Stimulated activated CD8-positive, alpha-beta memory T cell treated with anti-CD3 and anti-CD28 coated beads, Interleukin-15, amount 100 ng/mL, for 24 hours (primary cell): ENCODE data around the gene MEGF10.

Experiments used
- DNase-seq: peaks from one replicate; pipeline ENCODE4 v3.0.0-alpha.2; 2020; ENCODE audit warnings: low read depth

Gene MEGF10

DNA sequence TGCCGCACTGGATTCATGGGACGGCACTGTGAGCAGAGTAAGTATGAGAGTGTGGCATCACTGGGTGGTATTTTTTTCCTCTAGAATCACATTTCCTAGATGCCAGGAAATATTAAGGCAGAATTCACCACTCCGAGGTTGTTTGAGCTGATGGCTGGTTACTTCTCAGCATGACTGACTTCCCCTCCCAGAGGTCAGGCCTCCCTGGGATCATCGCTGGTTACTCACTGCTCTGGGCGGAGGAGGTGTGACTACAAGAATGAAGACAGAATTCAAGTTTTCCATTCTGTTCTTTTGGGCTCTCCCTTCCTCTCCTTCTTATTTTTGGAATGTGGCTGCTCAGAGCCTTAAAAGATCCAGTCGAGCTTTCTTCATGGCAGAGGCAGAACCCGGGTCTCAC lies 150.2 kb downstream of the MEGF10 start:
- no peak for DNase-seq

DNA sequence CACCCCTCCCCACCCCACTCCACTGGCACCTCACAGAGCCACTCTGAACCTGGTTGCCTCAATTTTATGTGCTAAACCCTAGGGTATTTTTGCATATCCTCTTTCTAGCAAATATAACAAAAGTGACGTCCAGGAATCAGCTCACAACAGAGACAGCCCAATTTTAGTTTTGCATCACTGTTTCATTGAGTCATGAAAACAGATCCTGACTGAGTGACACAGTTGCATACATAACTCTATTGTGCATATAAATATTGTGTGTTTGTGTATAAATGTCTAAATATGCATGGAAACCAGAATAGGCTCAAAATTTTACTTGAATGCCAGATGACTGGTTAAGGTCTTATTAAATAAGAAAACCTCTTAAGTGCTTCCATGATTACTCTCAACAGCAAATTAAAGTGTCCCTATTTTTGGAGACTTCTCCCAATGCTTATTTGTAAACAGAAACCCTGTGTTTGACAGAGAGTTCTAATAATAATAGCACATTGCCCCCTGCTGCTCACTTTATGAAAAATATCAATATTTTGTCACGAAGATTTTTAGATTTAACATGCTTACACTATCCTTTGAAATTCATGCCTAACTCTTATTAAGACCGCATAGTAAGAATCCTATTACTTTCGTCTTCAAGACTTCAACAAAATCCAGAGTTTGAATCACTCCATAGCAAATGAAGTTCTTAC lies 151.3 kb downstream of the MEGF10 start:
- no peak for DNase-seq

DNA sequence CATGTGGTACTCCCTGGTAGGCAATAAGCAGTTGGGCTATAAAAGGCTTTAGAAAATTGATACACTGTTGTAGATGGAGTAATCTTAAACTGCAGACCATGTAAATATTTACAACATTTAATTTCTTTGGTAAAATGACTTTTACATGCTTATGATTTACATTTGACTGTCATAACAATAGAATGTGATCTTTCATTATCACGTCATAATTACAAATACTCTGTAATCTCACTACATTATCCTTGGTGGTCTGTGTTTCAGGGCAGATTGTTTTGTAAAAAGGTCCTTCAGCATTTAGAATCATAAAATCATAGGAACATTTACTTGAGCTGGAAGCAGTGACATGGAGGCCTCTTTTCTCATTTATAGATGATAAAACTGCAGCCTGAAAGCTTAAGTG lies 153.6 kb downstream of the MEGF10 start:
- no peak for DNase-seq

DNA sequence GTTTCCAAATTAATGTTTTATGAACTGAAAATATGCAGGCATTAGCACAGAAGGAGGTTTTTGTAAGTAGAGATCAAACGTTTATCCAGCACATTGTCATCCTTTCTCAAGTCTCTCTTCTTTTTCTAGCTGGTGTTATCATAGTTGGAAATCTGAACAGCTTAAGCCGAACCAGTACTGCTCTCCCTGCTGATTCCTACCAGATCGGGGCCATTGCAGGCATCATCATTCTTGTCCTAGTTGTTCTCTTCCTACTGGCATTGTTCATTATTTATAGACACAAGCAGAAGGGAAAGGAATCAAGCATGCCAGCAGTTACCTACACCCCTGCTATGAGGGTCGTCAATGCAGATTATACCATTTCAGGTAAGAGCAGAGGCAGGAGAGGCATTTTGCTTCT lies 154.7 kb downstream of the MEGF10 start:
- no peak for DNase-seq

DNA sequence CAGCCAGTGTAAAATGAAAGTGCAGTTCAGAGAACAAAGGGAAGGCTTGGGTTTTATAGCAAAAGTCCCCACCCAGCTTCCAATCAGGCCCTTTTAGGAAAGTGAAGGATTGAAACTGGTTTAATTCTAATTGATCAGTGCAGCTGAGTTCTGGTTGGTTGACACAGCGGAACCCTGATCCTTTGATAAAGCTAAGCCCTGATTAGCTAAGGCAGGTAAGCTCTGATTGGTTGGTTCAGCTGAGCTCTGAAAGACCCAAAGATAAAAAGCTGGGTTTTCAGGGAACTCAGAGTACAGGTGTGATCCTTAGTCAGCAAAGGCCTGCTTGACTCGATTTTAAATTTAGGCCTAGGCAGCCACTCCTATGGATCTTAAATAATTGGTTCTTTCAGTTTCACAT lies 156.0 kb downstream of the MEGF10 start:
- no peak for DNase-seq

DNA sequence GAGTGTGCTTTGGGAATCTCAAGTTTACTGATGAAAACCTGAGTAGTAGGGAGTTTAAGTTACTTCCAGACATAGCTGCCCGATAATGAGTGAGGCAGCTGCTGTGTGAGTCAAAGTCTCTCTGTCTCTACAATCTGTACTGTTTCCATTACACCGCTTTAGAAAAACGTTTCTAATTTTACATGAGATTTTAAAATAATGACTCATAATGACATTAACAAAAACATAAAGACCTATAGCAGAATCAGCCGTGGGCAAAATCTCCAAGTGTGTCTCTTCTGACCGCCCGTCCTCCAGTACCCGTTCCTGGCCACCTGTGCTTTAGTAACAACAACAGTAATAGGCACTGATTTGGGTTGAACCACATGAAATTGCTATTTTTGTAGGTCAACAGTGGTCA lies 157.2 kb downstream of the MEGF10 start:
- DNase-seq = no peak

DNA sequence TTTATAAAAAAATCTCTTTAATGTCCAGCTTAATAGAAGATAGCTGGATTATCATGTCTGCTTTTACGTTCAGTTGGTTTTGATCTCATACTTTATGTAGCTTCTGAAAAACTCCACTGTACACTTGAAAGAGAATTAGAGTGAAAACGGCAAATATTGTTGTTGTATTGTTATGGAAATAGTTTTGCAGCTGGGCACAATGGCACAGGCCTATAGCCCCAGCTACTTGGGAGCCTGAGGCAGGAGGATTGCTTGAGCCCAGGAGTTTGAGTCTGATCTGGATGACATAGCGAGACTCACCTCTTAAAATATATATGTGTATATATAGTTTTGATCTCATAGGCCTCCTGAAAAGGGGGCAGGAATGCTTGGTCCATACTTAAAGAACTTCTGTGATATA lies 159.4 kb downstream of the MEGF10 start:
- no peak for DNase-seq

DNA sequence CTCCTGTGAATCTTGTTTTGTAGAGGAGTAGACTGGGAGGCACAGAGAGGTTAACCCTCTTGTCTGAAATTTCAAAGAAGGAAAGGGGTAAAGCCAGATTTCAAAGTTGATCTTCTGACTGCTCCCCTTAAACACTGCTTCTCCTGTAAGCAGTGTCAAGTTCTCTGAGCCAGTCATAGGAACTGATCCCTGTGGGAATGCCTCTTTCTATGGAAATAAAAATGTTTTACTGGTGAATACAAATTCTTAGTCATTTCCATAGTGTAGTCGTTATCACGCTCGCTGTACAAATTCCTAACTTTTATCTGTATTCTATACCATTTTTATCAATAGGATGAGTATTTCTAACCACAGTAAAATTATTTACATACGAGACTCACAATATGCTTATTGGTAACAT lies 160.5 kb downstream of the MEGF10 start:
- DNase-seq = no peak

DNA sequence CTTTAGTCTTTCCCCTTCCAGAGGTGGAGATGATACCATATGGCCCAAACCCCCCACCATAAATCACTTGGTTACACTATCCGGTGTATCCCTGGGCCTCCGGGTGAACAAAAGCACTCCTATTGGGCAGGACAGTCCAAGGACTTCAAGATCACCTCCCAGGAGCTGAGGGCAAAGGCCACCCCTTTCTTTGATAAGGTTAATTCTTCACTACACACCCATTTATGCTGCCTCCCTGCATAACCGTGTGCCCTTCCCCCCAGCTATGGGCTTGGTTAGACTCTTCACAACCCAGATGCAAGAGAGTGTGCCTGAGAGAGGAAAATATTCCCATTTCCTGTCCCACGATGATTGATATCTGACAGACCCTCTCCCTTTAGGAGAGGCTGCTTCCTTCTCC lies 162.0 kb downstream of the MEGF10 start:
- DNase-seq = no peak

DNA sequence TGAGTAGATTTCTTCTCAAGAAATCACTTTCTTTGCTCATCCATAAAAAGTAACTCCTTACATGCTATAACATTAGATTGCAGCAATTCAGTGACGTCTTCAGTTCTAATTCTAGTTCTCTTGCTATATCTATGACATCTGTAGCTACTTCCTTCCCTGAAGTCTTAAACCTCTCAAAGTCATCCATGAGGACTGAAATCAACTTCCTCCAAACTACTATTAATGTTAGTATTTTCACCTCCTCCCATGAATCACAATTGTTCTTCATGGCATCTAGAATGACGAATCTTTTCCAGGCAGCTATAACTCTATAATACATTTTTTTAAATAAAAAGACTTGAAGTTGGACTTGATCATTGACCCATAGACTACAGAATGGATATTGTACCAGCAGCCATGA lies 180.6 kb downstream of the MEGF10 start:
- no peak for DNase-seq

DNA sequence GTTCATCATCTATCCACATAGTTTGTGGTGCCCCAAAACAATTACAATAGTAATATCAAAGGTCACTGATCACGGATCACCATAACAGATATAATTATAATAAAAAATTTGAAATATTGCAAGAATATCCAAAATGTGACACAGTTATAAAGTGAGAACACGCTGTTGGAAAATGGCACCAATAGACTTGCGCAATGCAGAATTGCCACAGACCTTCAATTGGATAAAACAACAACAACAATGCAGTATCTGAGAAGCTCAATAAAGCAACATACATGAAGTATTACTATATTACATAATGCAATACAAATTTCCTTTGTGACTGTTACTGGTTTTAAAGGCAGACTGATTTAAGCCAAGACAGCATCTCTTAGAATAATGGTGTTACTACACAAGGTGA lies 182.1 kb downstream of the MEGF10 start:
- DNase-seq = no peak

DNA sequence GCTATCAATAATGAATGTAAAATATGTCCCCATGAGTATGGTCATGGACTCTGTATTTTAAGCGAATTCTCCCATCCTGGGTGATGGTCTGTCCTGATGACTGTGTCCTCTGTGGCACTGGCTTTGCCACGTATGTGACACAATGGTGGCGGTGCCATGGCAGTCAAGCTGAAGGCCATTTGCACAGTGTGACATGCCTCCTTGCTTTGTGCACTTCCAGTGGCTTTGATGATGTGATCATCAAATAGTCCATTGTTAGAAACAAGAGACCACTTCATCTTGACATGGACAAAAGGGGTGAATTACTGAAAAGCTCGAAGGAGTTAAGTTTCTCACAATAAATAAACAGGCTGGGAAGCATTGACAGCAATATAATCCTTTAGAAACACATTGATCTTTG lies 195.9 kb downstream of the MEGF10 start:
- DNase-seq = no peak

DNA sequence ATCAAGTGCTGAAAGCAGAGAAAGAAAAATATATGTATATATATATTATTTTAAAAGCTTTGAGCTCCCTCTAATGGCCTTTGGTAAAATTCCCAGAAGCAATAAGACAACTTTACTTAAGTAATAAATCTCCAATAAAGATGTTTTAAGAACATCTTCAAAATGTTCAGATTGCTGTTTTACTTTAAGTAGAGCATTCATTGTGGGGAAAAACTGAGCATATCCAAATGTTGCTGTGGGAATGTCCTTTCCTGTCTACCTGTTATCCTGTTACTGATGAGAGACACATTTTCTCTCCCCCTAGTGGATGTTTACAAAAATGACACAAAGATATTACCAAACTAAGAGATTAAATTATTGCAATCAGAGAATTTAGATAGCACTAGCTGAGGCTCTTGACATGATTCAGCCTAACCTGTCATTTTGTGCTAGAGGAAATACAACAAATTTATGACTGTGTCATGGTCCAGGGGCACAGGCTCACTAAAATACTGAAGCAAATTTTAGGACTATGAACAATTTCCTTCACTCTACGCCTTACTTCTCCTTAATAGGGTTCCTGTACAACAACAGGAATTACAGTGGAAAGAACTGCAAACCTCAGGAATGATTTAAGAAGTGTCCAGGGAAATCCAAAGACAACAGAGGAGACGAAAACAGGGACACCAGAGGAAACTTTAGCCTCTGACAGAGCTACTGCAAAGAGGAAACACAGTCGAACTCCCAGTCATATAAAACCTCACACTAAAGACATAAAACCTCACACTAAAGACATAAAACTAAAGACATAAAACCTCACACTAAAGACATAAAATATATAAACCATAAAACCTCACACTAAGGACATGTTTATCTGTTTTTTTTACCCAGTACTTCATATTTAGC lies 202.5 kb downstream of the MEGF10 start:
- DNase-seq = no peak

DNA sequence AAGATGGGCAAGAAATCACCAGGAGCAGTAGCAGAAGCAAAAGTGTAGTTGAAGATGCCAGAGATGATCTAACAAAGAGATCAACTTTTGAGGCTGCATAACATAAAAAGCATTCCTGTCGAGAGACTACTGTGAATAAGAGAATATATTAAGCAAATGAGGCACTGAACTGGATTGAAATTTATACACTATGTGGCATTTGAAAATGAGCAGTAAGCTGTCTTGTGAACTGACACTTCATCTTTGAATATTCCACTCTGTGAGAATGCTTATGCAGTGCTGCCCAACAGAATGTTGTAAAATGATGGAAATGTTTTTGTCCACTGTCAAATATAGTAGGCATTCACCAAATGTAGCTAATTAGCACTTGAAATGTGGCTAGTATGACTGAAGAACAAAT lies 208.0 kb downstream of the MEGF10 start:
- no peak for DNase-seq

DNA sequence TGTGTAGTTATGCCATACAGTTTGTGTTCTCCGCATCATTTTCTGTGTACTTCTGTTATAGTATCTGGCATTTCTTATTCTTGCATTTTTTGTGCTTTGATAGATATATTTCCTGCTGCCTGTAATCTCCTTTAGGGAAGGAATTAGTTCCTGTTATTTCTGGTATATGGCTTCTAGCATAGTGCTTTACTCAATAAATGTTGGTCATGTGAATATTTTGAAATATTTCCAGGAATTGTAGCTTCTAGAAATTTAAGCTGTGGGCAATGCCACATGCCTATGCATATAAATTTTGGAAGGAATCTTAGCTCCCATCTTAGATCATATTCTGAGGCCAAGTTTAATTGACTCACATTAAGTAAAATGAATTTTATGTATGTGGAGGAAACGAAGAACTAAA lies 215.3 kb downstream of the MEGF10 start:
- DNase-seq = no peak

DNA sequence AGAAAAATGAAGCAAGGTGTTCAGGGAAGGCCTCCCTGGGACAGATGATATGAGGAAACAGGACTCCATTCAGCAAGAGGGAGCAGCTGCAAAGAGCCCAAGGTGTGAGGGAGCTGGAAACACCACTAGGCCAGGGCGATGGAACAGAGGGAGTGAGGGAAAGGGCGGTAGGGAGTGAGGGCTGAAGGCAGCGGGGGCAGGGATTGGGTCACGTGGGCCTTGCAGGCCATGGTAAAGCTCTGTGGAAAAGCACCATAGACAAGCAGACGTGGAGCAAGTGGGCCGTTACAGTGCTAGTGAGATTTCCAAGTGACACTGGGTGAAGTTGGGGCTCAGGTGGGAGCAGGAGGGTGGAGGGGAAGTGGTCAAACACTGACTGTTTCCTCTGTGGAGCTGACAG lies 216.0 kb downstream of the MEGF10 start:
- no peak for DNase-seq

DNA sequence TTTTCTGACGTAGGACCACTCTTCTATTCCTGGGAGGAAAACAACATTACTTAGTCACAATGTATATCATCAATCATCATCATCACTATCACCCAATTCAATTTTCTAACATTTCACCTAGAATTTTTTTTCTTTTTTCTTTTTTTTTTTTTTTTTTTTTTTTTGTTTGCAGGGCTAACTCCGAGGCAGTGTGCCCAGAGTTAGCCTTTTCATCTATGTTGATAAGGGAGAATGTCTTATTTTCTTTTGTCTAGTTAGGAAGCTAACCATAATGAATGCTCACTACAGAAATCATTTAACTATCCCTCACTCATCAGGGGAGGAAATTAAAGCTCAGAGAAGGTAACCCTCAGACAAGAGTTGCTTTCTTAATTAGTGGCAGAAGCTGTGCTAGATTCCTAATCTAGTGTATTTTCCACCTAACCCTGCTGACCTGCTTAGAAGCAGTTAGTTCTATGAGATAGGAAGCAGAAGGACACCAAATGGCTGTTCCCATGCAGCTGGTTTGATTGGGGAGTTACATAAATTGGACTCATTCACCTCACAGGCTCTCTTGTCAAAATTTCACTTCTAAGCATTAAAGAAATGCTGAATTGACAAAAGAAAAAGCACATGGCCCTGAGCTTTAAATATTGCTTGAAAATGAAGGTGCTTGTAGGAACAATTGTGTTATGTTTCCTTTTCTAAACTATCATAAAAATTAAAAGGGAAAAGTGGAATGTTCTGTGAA lies 218.2 kb downstream of the MEGF10 start:
- DNase-seq = no peak
